GM12892 (cell line): ENCODE results near the gene DNAJB14.

Source experiments
- POLR2A ChIP-seq: IDR thresholded peaks from 2 replicates; pipeline ENCODE4 v1.6.1; 2011; ENCODE audit warnings: low read depth, low read length, control low read depth
- POLR2AphosphoS5 ChIP-seq: IDR thresholded peaks from 2 replicates; pipeline ENCODE4 v1.6.1; 2011; ENCODE audit warnings: low read depth, low read length, control low read depth

GRCh38 chr4:99861120-99861905 is 85.1 kb downstream of the DNAJB14 start:
- TF ChIP-seq POLR2AphosphoS5 (no peak), POLR2A (no peak)
